Sigmoid colon (tissue), 7 donors: ENCODE data around the gene LPP. TPM values are rescaled to one million over a fixed set of nuclear protein-coding genes. Genes with fewer than 3 reads are reported as not detected.

Experiments
- DNase-seq: peaks from one replicate; pipeline ENCODE4 v3.0.0-alpha.2; 2019
- H3K27ac ChIP-seq, 4 donors: fragments of 200-600 bp; sonication (generic); one replicate each; pipeline ENCODE4 v1.5.1; 2016 to 2019; ENCODE audit warnings: mild to moderate bottlenecking in 1 of 4
- H3K27me3 ChIP-seq, 3 donors: fragments of 200-600 bp; sonication (generic); one replicate each; pipeline ENCODE4 v1.5.1; 2019; ENCODE audit warnings: mild to moderate bottlenecking in 1 of 3
- H3K36me3 ChIP-seq, 4 donors: fragments of 200-600 bp; sonication (generic); one replicate each; pipeline ENCODE4 v1.5.1; 2016 to 2019
- H3K4me1 ChIP-seq, 4 donors: fragments of 200-600 bp; sonication (generic); one replicate each; pipeline ENCODE4 v1.5.1; 2017 to 2019
- H3K4me3 ChIP-seq, 4 donors: fragments of 200-600 bp; sonication (generic); one replicate each; pipeline ENCODE4 v1.5.1; 2017 to 2019; ENCODE audit warnings: mild to moderate bottlenecking in 2 of 4, moderate library complexity in 1 of 4
- H3K9me3 ChIP-seq, 4 donors: fragments of 200-600 bp in 3 of 4; sonication (generic) in 3 of 4; one replicate each; pipeline versions ENCODE4 v1.5.1 to v1.6.1; 2013 to 2019
- CTCF ChIP-seq, 4 experiments: fragments of 450-650 bp in 3 of 4; fragments of 200-600 bp in 1 of 4; IDR thresholded peaks; one replicate each; pipeline ENCODE4 v1.5.1; 2016 to 2019; ENCODE audit warnings: antibody characterized with exemption in 4 of 4, mild to moderate bottlenecking in 3 of 4, moderate library complexity in 2 of 4
- EP300 ChIP-seq, 4 donors: sonication (generic); formaldehyde crosslinking; IDR thresholded peaks; one replicate each; pipeline ENCODE4 v1.6.1; 2017; ENCODE audit warnings: antibody characterized with exemption in 4 of 4
- POLR2A ChIP-seq, 2 donors: fragments of 450-650 bp; IDR thresholded peaks; one replicate each; pipeline ENCODE4 v1.6.1; 2016; ENCODE audit warnings: antibody characterized with exemption in 2 of 2, mild to moderate bottlenecking in 2 of 2, moderate library complexity in 2 of 2
- POLR2AphosphoS5 ChIP-seq, 4 donors: sonication (generic); formaldehyde crosslinking; IDR thresholded peaks; one replicate each; pipeline ENCODE4 v1.6.1; 2017; ENCODE audit warnings: antibody characterized with exemption in 4 of 4
- WGBS, 2 donors: extraction: QIAGEN DNeasy Blood & Tissue Kit; methylation state at CpG; one replicate each; pipeline ENCODE4 v1.1.7; 2013; 5-methylcytosine and 5-hydroxymethylcytosine counted together
- intact Hi-C: fragments of 100-400 bp; cut with DNase I; formaldehyde crosslinking; loops from one replicate; pipeline ENCODE4 v1.15.1; 2023
- polyA plus RNA-seq, 3 donors: library from polyadenylated mRNA; stranded (reverse); fragments of 200-250 nt; gene quantifications; one replicate each; pipeline ENCODE4 v1.2.3, GENCODE V29; 2013
- total RNA-seq, 4 donors: library from RNA; depleted of rRNA; stranded (reverse); fragments of >200 nt; gene quantifications; one replicate each; pipeline ENCODE4 v1.1.0, GENCODE V29; 2016
- donor health status: healthy with polysubstance abuse.
- donor health status: Bipolar disorder and iron deficiency.
- donor health status: healthy.

The LPP gene
- total and polyA plus RNA-seq, 7 donors, result 5.3 to 1,773 (median 824) TPM

- H3K4me3 ChIP-seq, result no peak overlapping the region
- no peaks in the 10 kb centered on the region for H3K36me3 ChIP-seq
- H3K27ac ChIP-seq, result peak overlapping the region in 2 of 4 donors; percentile 20 to 64
- H3K4me1 ChIP-seq, result peaks cover 0 to 56% (median 44%) of the 10 kb centered on the region in 4 donors
- TF ChIP-seq POLR2AphosphoS5 (IDR thresholded peaks at IDR 0.05), result no peak
- no peak for TF ChIP-seq EP300 (IDR thresholded peaks at IDR 0.05)
- no peak for TF ChIP-seq POLR2A (IDR thresholded peaks at IDR 0.05)
- TF ChIP-seq CTCF (IDR thresholded peaks at IDR 0.05), result no peak
- H3K9me3 ChIP-seq, result peaks cover 0 to 5% (median 0%) of the 10 kb centered on the region in 4 donors
- intact Hi-C loops, result no loop called here
- DNase-seq, result no peak
- no peaks in the 10 kb centered on the region for H3K27me3 ChIP-seq
- WGBS, 2 donors, result 49 to 88% methylated on average over 5 of the region's 5 CpGs
These were observed 353.3 kb downstream of the LPP start for GRCh38 chr3:188507244-188507720.

GRCh38 chr3:188508454-188508853, 354.5 kb downstream of the LPP start:
- no peak for TF ChIP-seq POLR2AphosphoS5 (IDR thresholded peaks at IDR 0.05)
- no peak for TF ChIP-seq EP300 (IDR thresholded peaks at IDR 0.05)
- TF ChIP-seq CTCF (IDR thresholded peaks at IDR 0.05), result no peak
- TF ChIP-seq POLR2A (IDR thresholded peaks at IDR 0.05), result no peak
- no peaks in the 10 kb centered on the region for H3K27me3 ChIP-seq
- WGBS, 2 donors, result 92 to 98% methylated on average over 6 of the region's 6 CpGs
- intact Hi-C loops, result no loop called here
- no peaks in the 10 kb centered on the region for H3K36me3 ChIP-seq
- peaks cover 0 to 57% (median 46%) of the 10 kb centered on the region in 4 donors for H3K4me1 ChIP-seq
- H3K4me3 ChIP-seq, result no peak overlapping the region
- DNase-seq, result no peak
- H3K27ac ChIP-seq, result peak overlapping the region in 2 of 4 donors; percentile 20 to 64
- H3K9me3 ChIP-seq, result peaks cover 0 to 5% (median 0%) of the 10 kb centered on the region in 4 donors

- Histone ChIP-seq H3K9me3 (no peaks in the 10 kb centered on the region), H3K36me3 (no peaks in the 10 kb centered on the region), H3K4me1 (peaks cover 0 to 63% (median 47%) of the 10 kb centered on the region in 4 donors), H3K27ac (peak overlapping the region in 1 of 4 donors; percentile 64), H3K4me3 (no peak overlapping the region), H3K27me3 (no peaks in the 10 kb centered on the region)
- 84 to 88% methylated on average over 3 of the region's 3 CpGs for WGBS, 2 donors
- intact Hi-C loops, result no loop called here
- TF ChIP-seq POLR2AphosphoS5 (IDR thresholded peaks at IDR 0.05), result no peak
- TF ChIP-seq EP300 (IDR thresholded peaks at IDR 0.05), result no peak
- TF ChIP-seq POLR2A (IDR thresholded peaks at IDR 0.05), result no peak
- TF ChIP-seq CTCF (IDR thresholded peaks at IDR 0.05), result no peak
- no peak for DNase-seq
These were observed 355.4 kb downstream of the LPP start for GRCh38 chr3:188509316-188509715.

GRCh38 chr3:188510366-188510765, 356.4 kb downstream of the LPP start:
- no peaks in the 10 kb centered on the region for H3K9me3 ChIP-seq
- intact Hi-C loops, result no loop called here
- peak overlapping the region; percentile 25 to 64 (median 44) for H3K27ac ChIP-seq
- no peaks in the 10 kb centered on the region for H3K36me3 ChIP-seq
- 41 to 70% methylated on average over 3 of the region's 3 CpGs for WGBS, 2 donors
- peaks cover 0 to 57% (median 48%) of the 10 kb centered on the region in 4 donors for H3K4me1 ChIP-seq
- peak in 1 of 4 donors; percentile 55 for TF ChIP-seq POLR2AphosphoS5 (IDR thresholded peaks at IDR 0.05)
- TF ChIP-seq EP300 (IDR thresholded peaks at IDR 0.05), result peak in 2 of 4 donors; percentile 54 to 79
- TF ChIP-seq CTCF (IDR thresholded peaks at IDR 0.05), result no peak
- no peak for TF ChIP-seq POLR2A (IDR thresholded peaks at IDR 0.05)
- H3K4me3 ChIP-seq, result no peak overlapping the region
- no peak for DNase-seq
- H3K27me3 ChIP-seq, result no peaks in the 10 kb centered on the region
